ENCODE results near the gene SNED1.

DNA sequence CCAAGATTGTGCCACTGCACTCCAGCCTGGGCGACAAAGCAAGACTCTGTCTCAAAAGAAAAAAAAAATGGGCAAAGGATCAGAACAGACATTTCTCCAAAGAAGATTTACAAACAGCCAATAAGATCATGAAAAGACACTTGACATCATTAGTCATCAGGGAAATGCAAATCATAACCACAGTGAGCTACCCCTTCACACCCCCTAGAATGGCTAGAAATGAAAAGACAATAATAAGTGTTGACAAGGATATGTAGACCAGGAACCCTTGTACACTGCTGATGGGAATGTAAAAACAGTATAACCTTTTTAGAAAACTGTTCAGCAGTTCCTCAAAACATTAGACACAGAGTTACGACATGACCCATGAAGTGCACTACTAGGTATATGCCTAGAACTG is 122.0 kb downstream of the SNED1 start:
- TF ChIP-seq, protein P1, sequence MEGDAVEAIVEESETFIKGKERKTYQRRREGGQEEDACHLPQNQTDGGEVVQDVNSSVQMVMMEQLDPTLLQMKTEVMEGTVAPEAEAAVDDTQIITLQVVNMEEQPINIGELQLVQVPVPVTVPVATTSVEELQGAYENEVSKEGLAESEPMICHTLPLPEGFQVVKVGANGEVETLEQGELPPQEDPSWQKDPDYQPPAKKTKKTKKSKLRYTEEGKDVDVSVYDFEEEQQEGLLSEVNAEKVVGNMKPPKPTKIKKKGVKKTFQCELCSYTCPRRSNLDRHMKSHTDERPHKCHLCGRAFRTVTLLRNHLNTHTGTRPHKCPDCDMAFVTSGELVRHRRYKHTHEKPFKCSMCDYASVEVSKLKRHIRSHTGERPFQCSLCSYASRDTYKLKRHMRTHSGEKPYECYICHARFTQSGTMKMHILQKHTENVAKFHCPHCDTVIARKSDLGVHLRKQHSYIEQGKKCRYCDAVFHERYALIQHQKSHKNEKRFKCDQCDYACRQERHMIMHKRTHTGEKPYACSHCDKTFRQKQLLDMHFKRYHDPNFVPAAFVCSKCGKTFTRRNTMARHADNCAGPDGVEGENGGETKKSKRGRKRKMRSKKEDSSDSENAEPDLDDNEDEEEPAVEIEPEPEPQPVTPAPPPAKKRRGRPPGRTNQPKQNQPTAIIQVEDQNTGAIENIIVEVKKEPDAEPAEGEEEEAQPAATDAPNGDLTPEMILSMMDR (IDR thresholded peaks at IDR 0.05; ENCODE audit: borderline replicate concordance, extremely low read depth, low read length, poor library complexity, severe bottlenecking), result no peak
- TF ChIP-seq EZH2 (IDR thresholded peaks at IDR 0.05; ENCODE audit: borderline replicate concordance, low read depth, low read length, severe bottlenecking), result no peak
